Hippocampal formation (tissue), 2 donors: ENCODE results near the gene MAGEA8.
"Not testable (repeated sequence)": the region's sequence is repeated elsewhere in the genome, so short reads cannot be mapped to it uniquely, and the experiment has no call there.

Experiments used
- DNase-seq, 2 donors: peaks; one replicate each; lab custom pipeline; 2025; lab: John Stamatoyannopoulos, UW

The MAGEA8 gene, protein sequence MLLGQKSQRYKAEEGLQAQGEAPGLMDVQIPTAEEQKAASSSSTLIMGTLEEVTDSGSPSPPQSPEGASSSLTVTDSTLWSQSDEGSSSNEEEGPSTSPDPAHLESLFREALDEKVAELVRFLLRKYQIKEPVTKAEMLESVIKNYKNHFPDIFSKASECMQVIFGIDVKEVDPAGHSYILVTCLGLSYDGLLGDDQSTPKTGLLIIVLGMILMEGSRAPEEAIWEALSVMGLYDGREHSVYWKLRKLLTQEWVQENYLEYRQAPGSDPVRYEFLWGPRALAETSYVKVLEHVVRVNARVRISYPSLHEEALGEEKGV

GRCh38 chrX:149881081-149881711 is at the start of gene MAGEA8:
TSS of gene MAGEA8 (plus strand) at chrX:149881183. CDS start at chrX:149884273, 3,090 bp downstream.
- no peak for DNase-seq

GRCh38 chrX:149831473-149831872 is 49.5 kb upstream of the MAGEA8 start:
- DNase-seq: no peak

GRCh38 chrX:149836728-149837127 is 44.3 kb upstream of the MAGEA8 start:
- not testable (repeated sequence) for DNase-seq

DNA sequence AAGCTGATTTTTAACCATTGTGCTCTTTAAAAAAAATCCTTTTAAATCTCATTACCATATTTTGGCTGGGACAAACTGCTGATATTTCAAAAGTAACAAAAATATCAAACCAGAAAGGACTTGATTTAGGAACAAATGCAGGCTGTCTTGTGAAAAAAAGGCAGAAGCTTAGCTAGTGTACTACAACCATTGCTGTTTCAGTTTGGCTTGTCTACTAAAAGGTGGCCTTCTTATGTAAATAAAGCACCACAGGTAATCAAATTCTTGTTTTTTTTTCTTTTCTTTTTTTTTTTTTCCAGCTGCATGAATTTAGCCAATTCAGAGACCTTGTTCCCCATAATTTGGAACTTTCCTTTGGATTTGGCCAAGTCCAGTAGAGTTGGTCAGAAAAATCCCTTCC is 43.8 kb upstream of the MAGEA8 start:
- DNase-seq: no peak

- no peak for DNase-seq
Measured at GRCh38 chrX:149837639-149838038, 43.3 kb upstream of the MAGEA8 start.

DNA sequence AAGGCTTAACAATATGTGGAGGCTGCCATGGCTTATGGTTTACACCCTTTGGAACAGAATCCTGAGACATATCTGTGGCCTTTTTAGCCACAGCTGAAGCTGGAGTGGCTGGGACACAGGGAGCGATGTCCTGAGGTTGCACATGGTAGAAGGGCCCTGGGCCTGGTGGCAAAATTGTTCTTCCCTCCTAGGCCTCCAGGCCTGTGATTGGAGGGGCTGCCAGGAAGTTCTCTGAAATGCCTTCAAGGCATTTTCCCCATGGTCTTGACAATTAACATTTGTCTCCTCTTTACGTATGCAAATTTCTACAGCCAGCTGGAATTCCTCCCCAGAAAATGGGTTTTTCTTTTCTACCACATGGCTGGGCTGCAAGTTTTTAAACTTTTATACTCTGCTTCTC is 39.1 kb upstream of the MAGEA8 start:
- DNase-seq: no peak

GRCh38 chrX:149845385-149845784 is 35.6 kb upstream of the MAGEA8 start:
- DNase-seq: no peak

- no peak for DNase-seq
Measured at GRCh38 chrX:149846789-149847188, 34.2 kb upstream of the MAGEA8 start.

DNA sequence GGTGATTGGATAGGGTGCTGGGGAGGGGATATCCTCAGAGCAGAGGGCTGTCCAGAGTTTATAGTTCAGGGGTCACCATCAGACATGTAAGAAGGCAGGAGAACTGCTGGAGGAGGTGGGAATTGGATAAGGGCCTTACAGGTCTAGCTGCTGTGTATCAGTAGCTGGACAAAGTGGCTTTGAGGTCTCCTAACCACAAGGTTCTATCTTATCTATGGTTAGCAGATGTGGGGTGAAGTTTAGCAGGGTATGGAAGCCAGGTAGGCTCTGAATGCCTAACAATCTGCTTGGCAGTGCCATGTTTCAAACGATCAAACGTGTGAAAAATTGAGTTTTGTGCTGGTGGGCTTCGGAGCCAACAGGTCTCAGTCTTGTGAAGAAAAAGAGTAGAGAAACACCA is 32.1 kb upstream of the MAGEA8 start:
- no peak for DNase-seq

DNA sequence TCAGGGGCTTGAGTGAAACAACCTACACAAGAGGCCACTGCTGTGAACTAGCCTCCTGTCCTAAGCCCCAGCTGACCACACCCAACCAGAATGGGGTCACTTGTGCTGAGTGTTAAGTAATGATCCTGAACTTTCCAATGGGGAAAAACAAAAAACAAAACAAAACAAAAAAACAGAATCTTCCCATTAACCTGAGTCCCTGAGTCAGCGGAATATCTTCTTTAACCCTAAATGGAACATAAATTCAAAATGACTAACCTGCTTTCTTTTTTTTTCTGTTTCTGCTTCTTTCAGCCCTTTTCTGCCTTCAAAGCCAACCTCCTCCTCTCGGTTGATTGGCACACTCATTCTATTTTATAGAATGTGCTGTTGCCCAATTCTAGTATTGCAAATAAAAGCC is 31.2 kb upstream of the MAGEA8 start:
- no peak for DNase-seq

DNA sequence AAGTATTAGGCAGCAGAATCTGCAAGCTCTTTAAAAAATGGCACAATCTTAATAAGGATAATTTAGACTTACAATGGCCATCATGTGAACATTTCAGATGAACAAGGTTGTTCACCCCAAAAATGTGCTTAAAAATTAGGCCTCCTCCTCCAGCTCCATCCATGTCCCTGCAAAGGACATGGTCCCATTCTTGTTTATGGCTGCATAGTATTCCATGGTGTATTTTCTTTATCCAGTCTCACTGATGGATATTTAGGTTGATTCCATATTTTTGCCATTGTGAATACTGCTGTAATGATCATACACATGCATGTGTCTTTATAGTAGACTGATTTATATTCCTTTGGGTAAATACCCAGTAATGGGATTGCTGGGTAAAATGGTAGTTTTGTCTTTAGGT is 29.1 kb upstream of the MAGEA8 start:
- no peak for DNase-seq

DNA sequence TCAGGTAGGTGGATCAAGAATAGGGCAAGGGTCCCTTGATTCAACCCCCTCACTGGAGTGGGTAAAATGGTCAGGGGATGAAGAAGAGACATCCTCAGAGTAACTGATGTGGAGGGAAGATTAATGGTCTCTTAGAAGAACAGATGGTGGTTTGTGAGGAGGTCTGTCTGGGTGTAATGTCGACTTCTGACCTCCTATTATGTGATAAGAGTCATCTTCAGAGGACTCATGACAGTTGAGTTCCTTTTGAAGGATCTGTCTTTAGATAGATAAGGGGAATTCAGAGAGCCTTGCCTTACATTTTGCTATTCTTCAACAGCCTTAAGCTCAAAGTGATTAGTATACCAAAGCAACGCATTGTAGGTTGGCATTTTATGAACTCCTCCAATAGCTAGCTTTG is 27.1 kb upstream of the MAGEA8 start:
- no peak for DNase-seq

DNA sequence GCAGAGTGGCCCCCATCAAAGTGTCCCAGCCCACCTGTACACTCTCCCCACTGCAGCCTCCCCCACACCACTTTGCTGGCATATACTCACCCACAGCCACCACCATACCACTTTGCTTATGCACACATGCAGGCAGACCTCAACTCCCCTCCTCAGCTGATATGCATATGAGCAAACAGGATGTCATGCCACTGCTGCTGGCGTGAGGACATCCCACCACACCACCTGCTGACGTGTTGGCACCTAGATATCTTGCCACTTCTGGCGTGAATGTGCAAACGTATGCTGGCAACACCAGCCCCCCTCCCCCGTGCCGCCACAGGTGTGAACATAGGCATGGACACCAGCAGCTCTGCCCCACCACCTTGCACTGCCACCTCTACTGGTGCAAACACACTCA is 22.4 kb upstream of the MAGEA8 start:
- no peak for DNase-seq

GRCh38 chrX:149860445-149860844 is 20.5 kb upstream of the MAGEA8 start:
- DNase-seq: no peak

- no peak for DNase-seq
Measured at GRCh38 chrX:149865390-149865789, 15.6 kb upstream of the MAGEA8 start.

DNA sequence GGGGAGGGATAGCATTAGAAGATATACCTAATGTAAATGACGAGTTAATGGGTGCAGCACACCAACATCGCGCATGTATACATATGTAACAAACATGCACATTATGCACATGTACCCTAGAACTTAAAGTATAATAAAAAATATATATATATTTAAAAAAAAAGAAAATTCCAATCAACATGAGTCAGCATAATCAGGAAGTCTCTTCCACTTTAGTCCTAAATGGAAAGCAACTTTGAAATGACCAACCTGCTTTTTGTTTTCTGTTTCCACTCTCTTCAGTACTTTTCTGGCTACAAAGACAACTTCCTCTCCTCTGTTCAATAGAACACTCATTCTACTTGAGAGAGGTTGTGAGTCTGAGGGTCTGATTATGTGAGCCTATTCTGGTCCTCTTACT is 13.5 kb upstream of the MAGEA8 start:
- DNase-seq: no peak

DNA sequence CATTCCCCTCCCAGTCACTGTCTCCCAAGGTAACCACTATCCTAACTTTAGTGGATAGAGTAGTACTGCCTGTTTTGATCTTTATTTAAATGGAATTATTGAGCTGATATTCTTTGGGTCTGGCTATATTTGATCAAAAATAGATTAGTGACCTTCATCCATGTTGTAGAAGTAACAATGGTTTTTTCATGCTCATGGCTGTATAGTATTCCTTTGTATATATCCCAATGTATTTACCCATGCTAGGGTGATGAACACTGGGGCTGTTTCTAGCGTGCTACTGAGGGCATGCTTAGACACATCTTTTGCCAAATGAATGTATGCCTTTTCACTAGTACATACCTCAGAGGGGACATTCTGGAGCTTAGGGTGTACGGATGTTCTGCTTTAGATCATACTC is 10.1 kb upstream of the MAGEA8 start:
- DNase-seq: no peak

- DNase-seq: no peak
Measured at GRCh38 chrX:149871433-149871832, 9.6 kb upstream of the MAGEA8 start.

DNA sequence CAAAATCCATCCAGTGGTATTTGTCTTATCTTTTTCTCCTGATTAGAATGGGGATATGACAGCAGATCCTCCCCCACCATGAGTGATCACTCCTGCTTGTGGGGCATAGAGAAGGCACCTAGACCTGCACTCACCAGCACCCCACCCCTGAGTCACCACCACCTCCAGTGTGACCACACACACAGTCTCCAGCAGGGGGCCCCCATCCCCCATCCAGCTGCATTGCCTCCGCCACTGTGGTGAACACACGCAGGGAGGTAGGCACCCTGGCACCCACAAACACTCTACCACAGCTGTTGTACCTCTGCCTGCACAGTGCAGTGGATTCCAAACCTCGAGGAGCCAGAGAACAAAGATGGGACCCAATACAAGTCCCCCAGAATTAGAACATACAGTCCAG is 9.0 kb upstream of the MAGEA8 start:
- no peak for DNase-seq

GRCh38 chrX:149877157-149877556 is 3.8 kb upstream of the MAGEA8 start:
- DNase-seq: no peak

DNA sequence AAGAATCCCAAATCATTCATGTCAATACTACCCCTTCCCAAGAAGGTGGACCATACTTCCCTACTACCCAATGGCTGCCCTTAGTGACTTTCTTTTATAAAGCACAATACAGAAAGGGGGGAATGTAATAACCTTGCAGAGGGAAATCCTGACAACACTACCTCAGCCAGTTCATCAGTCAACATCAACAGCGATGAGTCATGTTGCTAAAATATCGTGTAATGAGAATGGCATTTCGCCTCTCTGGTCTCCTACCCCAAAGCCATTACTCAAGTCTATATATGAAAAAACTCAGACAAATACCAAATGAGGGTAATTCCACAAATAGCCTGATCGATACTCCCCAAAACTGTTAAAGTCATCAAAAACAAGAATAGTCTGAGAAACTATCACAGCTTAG is 3.3 kb upstream of the MAGEA8 start:
- DNase-seq: no peak

DNA sequence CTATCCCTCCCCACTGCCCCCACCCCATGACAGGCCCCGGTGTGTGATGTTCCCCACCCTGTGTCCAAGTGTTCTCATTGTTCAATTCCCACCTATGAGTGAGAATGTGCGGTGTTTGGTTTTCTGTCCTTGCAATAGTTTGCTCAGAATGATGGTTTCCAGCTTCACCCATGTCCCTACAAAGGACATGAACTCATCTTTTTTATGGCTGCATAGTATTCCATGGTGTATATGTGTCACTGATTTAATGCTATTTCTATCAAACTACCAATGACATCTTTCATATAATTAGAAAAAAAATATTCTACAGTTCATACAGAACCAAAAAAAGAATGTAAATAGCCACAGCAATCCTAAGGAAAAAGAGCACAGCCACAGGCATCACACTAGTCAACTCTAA is 9.8 kb downstream of the MAGEA8 start:
- DNase-seq: not testable (repeated sequence)

GRCh38 chrX:149898554-149898953 is 17.6 kb downstream of the MAGEA8 start:
- DNase-seq: no peak
